ENCODE results near the gene APOB. TPM values are rescaled to one million over a fixed set of nuclear protein-coding genes. Genes with fewer than 3 reads are reported as not detected.

APOB gene
- total and polyA plus RNA-seq, 2 of the 13 experiments (the other 11 are each of a cell fraction or from before 2014, with no cell fraction given), result 1,569 to 2,515 TPM

GRCh38 chr2:21020031-21020667, 23.7 kb downstream of the APOB start (continued):
- TF ChIP-seq ZNF512B (CRISPR knock-in tag; IDR thresholded peaks at IDR 0.05; ENCODE audit: borderline replicate concordance) (no peak), PHF20 (CRISPR knock-in tag; IDR thresholded peaks at IDR 0.05) (no peak), SALL2 (CRISPR knock-in tag; IDR thresholded peaks at IDR 0.05) (no peak), HNF4G (IDR thresholded peaks at IDR 0.05; ENCODE audit: borderline replicate concordance, low read depth, low read length) (no peak), HNF4G (CRISPR knock-in tag; IDR thresholded peaks at IDR 0.05; ENCODE audit: borderline replicate concordance, low read depth) (no peak), ZNF75D (CRISPR knock-in tag; IDR thresholded peaks at IDR 0.05; ENCODE audit: borderline replicate concordance) (no peak), RARG (CRISPR knock-in tag; IDR thresholded peaks at IDR 0.05; ENCODE audit: low read depth) (no peak), ATF2 (CRISPR knock-in tag; IDR thresholded peaks at IDR 0.05) (no peak), ZNF609 (CRISPR knock-in tag; IDR thresholded peaks at IDR 0.05; ENCODE audit: borderline replicate concordance) (no peak), PHF8 (CRISPR knock-in tag; IDR thresholded peaks at IDR 0.05) (no peak; the same call in 1 of the 2 replicates), HNRNPH1 (optimal IDR thresholded peaks at IDR 0.05; ENCODE audit: low read depth, low read length) (no peak), ZFP36 (IDR thresholded peaks at IDR 0.05; ENCODE audit: borderline replicate concordance, low read depth, low read length, partially characterized antibody) (no peak), RERE (CRISPR knock-in tag; IDR thresholded peaks at IDR 0.05; ENCODE audit: low read depth) (no peak)

All from HepG2 (cell line).